SK-MEL-5 (cell line): Measurements from ENCODE around the gene ATP6V1G2. TPM values are rescaled to one million over a fixed set of nuclear protein-coding genes. Genes with fewer than 3 reads are reported as not detected.
"Not testable (repeated sequence)": the region's sequence is repeated elsewhere in the genome, so short reads cannot be mapped to it uniquely, and the experiment has no call there.

ENCODE experiments used
- DNase-seq: peaks from one replicate; pipeline ENCODE4 v3.0.0-alpha.2; 2016; ENCODE audit warnings: low read depth, low spot score
- in situ Hi-C: cut with HindIII; loops from 2 replicates; pipeline ENCODE4 v1.10.0; 2016; ENCODE audit warnings: low sequenced_read_pairs, high pct_unique_total_duplicates, low pct_unique_long_range_greater_than_20kb
- total RNA-seq: library from RNA; depleted of rRNA; stranded (reverse); fragments of >200 nt; shearing (Covaris generic); gene quantifications from 2 replicates; pipeline ENCODE4 v1.2.3, GENCODE V29; 2014

The ATP6V1G2 gene
- total RNA-seq, 1 experiment from 2014 or later = 0.45 TPM

DNA sequence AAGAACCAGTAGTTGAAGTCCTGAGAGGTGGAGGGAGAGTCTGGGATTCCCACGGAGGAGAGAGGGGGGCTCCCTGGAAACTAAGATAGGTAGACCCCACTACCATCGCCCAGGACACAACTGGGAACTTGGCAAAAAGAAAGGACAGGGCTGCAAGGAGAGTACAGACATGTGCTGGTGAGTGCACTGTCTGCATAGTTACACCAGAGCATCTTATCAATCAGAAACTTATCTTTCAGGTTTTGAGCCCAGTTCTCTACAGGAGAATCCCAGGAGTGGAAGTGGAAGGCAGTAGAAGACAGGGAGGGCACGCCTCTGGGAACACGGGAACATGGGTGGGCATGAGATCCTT lies 13.2 kb upstream of the ATP6V1G2 start:
- DNase-seq = no peak
- in situ Hi-C loops = no loop called here

DNA sequence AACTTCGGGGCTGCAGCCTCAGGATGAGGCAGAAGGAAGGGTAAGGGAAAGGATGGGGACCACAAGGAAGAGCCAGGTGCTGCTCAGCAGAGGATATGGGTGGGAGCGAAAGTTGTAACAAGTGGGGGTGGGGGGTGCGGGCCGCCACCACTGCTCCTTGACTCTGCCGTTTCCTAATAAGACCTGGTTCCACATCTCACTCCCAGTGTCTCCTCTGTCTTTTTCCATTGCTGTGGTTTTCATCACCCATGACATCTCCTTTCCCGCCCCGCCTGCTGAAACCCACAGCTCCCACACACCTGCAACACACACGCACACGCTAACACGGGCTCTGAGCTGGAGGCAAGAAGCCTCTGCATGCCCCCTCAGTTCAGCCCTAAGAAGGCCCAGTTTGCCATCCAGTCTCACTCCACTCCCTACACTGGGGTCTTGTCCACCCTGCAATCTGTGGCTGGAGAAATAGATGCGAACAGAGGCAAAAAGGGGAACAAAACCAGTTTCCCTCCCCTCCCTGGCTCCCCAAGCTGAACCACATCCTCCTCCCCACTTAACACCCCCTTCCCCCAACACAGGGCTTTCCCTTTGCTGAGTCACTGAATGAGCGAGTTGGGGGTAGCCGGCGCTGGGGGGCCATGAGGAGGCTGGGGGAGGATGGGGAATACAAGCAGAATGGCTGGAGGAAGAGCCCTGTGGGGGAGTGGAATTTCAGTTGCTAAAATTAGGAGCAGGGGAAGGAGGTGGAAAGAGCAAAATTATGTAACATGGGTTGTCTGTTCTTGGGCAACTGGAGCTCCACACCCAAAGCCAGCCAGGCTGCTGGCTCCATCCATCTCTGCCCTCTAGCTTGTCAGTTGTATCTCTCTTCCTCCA lies 12.5 kb upstream of the ATP6V1G2 start:
- in situ Hi-C loops = no loop called here
- DNase-seq = no peak

DNA sequence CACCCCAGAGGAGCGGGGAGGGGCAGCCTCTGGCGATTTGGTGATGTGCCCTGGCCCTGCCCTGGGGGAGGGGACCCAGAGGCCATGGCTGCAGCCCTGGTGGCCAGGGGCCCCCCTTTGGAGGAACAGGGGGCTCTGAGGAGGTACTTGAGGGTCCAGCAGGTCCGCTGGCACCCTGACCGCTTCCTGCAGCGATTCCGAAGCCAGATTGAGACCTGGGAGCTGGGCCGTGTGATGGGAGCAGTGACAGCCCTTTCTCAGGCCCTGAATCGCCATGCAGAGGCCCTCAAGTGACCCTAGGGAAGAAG lies 11.9 kb upstream of the ATP6V1G2 start:
- in situ Hi-C loops = no loop called here
- DNase-seq = no peak

DNA sequence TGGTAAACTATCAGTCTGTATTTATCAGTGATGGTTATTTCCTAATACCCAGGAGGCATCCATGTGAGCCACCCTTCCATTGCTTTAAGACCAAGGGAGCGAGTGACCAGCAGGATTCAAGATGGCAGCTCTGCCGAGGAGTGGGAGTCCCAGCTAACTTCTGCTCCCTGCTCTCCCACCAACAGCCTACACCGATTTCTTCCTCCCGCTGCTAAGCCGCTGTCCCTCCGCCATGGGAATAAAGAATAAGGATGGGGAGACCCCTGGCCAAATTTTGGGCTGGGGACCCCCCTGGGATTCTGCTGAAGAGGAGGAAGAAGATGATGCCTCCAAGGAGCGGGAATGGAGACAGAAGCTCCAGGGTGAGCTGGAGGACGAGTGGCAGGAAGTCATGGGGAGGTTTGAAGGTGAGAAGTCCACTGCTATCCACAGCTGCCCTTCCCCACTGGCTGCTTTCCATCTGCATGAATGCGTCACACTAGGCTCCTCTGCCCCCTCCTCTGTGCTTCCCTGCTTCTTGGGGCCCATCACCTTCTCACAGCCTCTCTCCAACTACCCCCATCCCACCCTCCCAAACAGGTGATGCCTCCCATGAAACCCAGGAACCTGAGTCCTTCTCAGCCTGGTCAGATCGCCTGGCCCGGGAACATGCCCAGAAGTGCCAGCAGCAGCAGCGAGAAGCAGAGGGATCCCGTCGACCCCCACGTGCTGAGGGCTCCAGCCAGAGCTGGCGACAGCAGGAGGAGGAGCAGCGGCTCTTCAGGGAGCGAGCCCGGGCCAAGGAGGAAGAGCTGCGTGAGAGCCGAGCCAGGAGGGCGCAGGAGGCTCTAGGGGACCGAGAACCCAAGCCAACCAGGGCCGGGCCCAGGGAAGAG lies 11.3 kb upstream of the ATP6V1G2 start:
- DNase-seq = no peak
- in situ Hi-C loops = no loop called here

DNA sequence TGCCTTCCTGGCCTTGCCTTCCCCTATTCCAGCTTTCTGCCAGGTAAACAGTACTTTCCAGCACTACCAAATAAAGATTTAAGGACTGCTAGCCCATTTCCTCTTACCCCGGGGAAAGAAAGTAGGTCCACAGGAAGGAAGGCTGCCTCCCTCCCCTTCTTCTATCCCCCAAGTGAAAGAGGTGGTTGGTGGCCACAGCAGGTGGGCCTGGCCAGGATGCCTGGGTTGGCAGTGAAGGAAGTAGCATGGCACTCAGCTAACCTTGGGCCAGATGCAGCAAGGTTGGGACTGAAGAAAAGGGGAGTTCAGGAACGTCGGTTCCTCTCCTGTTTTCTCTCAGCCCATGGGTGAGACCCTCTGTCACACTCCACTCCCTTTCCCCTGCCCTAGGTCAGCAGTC lies 9.9 kb upstream of the ATP6V1G2 start:
- in situ Hi-C loops = no loop called here
- no peak for DNase-seq

DNA sequence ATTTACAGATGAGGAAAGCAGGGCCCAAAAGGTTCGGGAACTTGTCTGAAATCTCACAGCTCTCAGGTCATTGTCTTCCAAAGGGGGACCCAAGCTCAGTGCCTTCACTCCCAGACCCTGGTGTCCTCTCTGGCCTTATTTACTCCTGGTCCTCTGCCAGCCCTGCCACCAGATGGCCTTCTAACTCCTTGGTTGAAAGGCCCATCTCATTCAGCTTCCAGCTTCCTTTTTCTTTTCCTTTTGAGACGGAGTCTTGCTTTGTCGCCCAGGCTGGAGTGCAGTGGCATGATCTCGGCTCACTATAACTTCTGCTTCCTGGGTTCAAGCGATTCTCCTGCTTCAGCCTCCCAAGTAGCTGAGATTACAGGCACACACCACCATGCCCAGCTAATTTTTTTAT lies 5.0 kb upstream of the ATP6V1G2 start:
- in situ Hi-C loops = not testable (repeated sequence)
- DNase-seq = peak; percentile 81

DNA sequence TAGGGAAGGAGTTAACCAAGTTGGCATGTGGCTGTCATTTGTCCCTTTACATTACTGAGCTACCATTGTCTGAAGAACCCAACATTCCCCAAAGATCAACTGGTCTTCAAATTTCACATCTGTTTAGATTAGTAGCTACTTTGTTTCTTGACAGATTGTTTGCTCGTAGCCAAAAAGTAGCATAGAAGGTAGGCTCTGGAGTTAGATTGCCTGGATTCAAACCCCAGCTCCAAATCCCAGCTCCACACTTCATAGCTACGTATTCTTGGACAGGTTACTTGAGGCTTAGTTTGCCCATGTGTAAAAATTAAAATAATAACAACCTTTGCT lies 2.1 kb upstream of the ATP6V1G2 start:
- in situ Hi-C loops = no loop called here
- no peak for DNase-seq

DNA sequence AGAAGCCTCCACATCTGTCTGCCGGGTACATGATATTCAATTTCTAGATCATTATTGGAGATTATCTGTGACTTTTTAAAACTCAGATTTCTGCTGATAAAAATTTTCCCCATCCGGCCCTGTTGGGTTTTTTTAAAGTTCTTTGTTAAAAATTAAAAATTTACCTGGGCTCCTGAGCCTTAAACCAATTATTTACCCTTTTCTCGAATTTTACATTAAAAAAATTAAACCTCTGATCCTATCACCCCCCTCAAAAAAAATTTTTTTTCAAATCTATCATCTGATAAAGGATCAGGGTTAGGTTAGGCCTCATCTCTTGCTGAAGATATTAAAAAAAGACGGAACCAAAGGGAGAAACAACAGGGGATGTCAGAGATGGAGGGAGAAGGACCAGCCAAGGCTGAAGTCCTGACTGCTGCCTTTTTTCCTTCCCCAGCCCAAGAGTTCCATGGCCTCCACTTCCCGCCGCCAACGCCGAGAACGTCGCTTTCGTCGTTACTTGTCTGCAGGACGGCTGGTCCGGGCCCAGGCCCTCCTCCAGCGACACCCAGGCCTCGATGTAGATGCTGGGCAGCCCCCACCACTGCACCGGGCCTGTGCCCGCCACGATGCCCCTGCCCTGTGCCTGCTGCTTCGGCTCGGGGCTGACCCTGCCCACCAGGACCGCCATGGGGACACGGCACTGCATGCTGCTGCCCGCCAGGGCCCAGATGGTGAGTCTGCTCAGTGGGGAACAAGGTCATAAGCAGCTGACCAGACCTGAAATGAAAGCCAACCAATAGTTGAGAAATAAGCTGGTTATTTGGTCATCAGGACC lies 1.5 kb upstream of the ATP6V1G2 start:
- in situ Hi-C loops = no loop called here
- DNase-seq = no peak

DNA sequence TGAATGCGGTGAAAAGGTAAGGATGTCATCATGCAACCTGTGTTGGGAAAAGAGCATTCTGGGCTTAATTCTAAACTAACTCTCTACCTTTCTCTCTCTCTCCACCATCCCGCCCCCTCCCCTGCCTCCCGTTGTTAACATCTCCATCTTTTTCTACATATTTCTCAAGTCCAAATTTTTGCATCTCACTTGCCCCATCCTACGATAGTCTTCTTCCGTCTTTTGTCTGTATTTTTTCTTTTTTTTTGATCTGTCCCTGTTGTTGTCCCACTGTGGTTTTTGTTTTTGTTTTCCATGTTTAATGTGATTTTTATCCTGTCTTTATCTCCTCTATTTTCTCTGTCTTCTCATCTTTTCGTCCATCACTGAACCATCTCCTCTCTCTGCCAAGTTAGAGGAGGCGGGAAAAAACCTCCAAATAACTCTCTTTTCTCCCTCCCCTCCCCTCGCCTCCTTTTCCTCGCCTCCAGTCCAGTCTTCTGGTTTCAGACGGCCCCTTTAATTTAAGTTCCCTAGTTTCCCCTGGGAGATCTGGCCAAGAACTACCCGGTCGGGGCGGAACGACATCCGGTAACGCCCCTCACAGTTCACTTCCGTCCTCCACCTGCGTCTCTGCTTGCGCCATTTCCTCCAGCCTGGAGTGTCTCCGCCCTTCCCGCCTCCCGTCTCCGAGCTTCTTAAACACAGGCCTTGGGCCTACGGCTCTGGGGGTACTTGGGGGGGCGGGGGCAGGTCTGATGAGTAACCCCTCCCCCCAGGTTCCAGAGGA lies 734 bp upstream of the ATP6V1G2 start, which contains the start of gene NFKBIL1:
TSS of gene NFKBIL1 (plus strand) at position 651 of the 769 bp plus-strand sequence. CDS start at position 738, 87 bp downstream.
- in situ Hi-C loops = no loop called here
- peak; percentile 97 for DNase-seq

DNA sequence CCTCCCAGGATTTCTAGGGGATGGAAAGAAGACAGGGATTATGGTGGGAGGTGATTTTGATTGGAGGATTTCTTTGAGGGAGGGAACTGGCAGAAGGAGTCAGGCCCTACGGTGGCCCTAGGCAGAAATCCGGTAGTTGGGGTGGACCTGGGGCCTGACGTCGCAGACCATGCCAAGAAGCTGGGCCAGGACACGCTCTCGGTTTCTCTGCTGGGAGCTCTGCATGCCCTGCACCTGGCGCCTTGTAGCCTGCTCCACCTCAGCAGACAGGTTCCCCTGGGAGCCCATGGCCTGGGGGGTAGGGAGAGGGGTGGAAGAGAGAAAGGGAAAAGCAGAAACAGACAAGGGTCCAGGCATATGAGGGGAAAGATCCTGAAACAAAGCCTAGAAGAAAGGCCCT lies 1.1 kb downstream of the ATP6V1G2 start:
- in situ Hi-C loops = no loop called here

DNA sequence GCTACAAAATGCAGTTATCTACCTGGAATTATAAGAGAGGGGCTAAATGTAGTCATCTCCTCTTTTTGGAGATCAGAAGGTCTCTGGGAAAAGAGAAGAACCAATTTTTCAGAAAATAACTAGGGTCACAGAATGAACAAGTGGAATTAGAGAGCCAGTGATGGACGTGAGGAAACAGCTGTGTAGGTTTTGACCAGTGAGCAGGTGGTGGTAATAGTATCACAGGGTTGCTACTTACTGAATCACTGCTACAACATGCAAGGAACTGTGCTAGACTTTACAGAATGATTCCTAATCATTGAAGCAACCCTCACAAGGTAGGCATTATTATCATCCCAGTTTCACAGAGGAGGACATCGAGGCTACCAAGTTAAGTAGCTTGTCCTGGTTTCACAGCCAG lies 1.7 kb downstream of the ATP6V1G2 start:
- in situ Hi-C loops = no loop called here
- DNase-seq = no peak

More for the DNA sequence above, 1.1 kb downstream of the ATP6V1G2 start:
- no peak for DNase-seq

DNA sequence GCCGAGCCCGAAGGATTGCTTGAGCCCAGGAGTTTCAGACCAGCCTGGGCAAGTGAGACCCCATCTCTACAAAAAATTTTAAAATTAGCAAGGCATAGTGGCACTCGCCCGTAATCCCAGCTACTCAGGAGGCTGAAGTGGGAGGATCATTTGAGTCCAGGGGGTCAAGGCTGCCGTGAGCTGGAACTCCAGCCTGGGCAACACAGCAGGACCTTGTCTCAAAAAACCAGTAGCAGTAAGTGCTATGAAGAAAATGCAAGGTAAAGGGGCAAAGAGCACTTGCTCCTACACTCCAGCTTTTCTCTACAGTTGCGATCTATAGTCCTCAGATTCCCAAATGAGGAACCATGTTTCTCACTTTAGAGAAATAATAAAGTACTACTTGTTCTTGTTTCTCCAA lies 2.8 kb downstream of the ATP6V1G2 start:
- no peak for DNase-seq
- in situ Hi-C loops = no loop called here

DNA sequence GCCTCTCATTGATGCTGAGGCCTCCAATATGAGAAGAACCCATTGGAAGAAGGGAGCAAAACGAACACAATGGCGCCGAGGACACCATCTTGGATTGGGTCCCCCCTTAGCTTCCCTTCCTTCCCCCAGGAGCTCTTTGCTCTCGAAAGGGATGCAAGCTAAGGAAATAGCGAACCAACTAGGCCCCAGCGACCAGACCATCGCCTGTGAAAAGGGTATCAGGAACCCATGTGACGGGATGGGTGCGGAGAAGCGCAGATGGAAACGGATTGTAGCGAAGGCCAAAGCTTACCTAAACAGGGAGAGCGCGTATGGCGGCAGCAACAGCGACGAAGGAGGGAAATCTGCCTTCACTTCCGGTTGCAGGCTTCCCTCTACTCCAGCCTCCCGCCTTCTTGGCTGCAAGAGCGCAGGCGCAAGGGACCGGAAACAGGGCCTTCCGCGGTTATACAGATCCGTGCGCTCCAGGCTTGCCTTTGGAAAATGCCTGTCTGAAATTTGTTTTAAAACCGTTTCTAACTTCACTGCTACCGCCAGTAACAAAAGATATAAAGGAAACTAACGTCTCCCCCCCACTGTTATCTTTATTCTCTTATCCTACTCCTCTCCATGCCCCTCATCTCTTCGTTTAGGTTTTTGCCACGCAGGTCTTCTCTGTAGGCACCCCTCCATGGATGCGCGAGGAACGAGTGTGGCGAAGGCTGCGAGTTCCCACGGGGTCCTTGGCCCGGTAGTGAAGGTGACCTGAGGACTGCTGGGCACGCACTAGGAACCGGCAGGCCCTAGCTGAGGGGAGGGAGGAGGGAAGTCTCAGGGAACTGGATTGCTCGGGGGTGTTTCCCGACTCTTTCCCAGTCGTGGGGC lies 4.5 kb downstream of the ATP6V1G2 start, which contains the start of gene DDX39B:
TSS of gene DDX39B (minus strand) at position 346 of the 864 bp plus-strand sequence. CDS start 1,471 bp downstream, outside the sequence.
- in situ Hi-C loops = no loop called here
- DNase-seq = peak; percentile 97

DNA sequence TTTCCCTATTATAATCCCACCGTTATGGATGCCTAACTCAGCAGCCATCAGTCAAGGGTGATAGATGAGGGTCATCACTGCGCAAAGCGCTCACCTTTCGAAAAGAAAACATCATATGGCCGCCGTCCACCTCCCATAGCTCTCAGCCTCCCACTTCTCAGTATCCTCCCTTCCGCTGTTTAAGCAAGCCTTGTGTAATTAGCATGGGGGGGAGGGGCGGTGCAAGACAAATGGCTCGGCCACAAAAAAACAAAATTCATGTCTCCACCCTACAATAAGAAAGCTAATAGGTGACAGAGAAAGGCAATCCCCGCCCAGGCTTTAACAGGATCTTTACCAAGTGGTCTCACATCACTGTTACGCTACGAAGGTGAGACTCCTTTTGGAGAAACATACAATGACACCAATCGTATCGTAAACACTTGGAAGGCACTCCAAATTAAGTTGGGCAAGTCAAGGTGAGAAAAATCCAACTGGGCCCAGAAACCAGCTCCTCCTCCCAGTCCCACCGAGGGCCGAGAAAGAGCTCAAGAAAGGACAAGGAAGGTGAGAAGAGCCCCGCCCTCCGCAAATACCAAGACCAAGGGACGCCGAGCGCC lies 5.2 kb downstream of the ATP6V1G2 start:
- in situ Hi-C loops = no loop called here
- no peak for DNase-seq

DNA sequence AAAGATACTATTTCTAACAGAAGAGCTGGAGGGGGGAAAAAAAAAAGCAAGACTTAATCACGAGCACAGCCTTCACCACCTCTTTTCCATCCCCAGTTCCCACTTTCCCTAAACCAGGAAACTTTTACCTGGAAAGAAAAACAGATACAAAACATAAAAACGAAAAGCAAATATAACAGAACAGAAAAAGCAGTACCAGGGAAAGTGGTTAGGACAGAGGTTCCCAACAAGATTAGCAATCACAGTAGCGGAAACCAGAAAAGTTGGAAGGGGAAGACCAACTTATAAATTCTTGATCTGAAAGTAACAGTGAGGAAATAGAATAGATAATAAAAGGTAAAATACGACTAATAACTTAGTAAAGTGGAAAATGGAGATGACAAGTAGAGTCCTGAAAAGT lies 5.8 kb downstream of the ATP6V1G2 start:
- DNase-seq = no peak
- in situ Hi-C loops = no loop called here

DNA sequence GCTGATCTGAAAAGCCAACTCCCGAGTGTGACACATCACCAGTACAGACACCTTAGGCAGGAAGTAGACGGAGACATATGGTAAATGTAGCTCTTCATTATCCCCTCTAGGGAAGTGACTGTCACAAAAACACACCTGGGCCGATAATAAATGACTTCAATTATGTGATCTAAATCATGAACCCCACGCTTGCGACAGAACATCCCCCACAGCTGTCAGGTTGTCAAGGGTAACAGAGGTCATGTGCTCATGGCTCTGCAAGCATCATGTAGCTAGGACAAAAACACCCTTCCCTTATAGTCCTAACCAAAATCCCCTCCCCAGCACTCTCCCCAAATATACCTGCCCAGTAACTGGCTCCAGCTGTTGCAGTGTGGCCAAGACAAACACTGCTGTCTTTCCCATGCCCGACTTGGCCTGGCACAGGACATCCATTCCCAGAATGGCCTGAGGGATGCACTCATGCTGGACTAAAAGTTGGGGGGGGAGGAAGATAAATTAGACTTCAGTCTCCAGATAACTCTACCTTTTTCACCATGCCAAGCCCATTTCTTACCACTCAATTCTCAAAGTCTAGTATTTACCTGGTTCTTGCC lies 7.5 kb downstream of the ATP6V1G2 start:
- in situ Hi-C loops = no loop called here
- DNase-seq = no peak
